Measurements from ENCODE around the gene TTC32. TPM values are rescaled to one million over a fixed set of nuclear protein-coding genes. Genes with fewer than 3 reads are reported as not detected.

Gene TTC32
- total RNA-seq, 2 donors from 2014 or later: 16.6 to 20.6 TPM

GRCh38 chr2:19943189-19943588 is 41.4 kb upstream of the TTC32 start:
- Histone ChIP-seq H3K4me1 (replicated peaks) (no peaks in the 10 kb centered on the region), H3K9me3 (no peaks in the 10 kb centered on the region), H3K27me3 (replicated peaks; ENCODE audit: insufficient read depth) (no peaks in the 10 kb centered on the region), H3K27ac (no peak overlapping the region), H3K36me3 (no peaks in the 10 kb centered on the region), H3K4me3 (no peak overlapping the region)
- intact Hi-C loops (cut with DNase I): no loop called here
- WGBS: 50% methylated on average over 1 of the region's 1 CpG
- TF ChIP-seq, protein P1, sequence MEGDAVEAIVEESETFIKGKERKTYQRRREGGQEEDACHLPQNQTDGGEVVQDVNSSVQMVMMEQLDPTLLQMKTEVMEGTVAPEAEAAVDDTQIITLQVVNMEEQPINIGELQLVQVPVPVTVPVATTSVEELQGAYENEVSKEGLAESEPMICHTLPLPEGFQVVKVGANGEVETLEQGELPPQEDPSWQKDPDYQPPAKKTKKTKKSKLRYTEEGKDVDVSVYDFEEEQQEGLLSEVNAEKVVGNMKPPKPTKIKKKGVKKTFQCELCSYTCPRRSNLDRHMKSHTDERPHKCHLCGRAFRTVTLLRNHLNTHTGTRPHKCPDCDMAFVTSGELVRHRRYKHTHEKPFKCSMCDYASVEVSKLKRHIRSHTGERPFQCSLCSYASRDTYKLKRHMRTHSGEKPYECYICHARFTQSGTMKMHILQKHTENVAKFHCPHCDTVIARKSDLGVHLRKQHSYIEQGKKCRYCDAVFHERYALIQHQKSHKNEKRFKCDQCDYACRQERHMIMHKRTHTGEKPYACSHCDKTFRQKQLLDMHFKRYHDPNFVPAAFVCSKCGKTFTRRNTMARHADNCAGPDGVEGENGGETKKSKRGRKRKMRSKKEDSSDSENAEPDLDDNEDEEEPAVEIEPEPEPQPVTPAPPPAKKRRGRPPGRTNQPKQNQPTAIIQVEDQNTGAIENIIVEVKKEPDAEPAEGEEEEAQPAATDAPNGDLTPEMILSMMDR (IDR thresholded peaks at IDR 0.05): no peak
- DNase-seq (ENCODE audit: low spot score): no peak

GRCh38 chr2:19942199-19942598 is 40.4 kb upstream of the TTC32 start:
- Histone ChIP-seq H3K36me3 (no peaks in the 10 kb centered on the region), H3K4me3 (no peak overlapping the region), H3K9me3 (no peaks in the 10 kb centered on the region), H3K27me3 (replicated peaks; ENCODE audit: insufficient read depth) (no peaks in the 10 kb centered on the region), H3K4me1 (replicated peaks) (no peaks in the 10 kb centered on the region), H3K27ac (no peak overlapping the region)
- no peak for DNase-seq (ENCODE audit: low spot score)
- intact Hi-C loops (cut with DNase I): no loop called here
- TF ChIP-seq, protein P1 (IDR thresholded peaks at IDR 0.05): no peak
- TF ChIP-seq POLR2A (IDR thresholded peaks at IDR 0.05): no peak

DNA sequence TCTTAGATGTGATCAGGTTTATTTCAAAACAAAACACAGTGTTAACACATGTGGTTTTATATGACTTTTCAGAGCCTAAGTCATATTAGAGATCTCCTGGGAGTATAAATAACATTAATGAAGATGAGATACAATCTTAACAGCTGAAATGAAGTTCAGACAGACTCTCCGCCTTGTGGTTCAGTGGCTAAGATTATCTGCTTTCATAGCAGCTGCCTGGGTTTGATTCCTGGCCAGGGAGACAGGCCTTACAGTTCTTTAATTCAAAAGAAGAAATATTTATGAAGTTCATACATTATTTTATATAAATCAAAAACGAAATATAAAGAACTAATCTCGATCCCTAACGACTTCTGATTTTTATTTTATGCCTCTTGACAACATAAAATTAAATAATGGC is 35.2 kb upstream of the TTC32 start:
- no peak for DNase-seq (ENCODE audit: low spot score)
- 70% methylated on average over 4 of the region's 4 CpGs for WGBS
- intact Hi-C loops (cut with DNase I): no loop called here
- Histone ChIP-seq H3K9me3 (no peaks in the 10 kb centered on the region), H3K27me3 (replicated peaks; ENCODE audit: insufficient read depth) (no peaks in the 10 kb centered on the region), H3K27ac (no peak overlapping the region), H3K4me3 (no peak overlapping the region), H3K36me3 (no peaks in the 10 kb centered on the region), H3K4me1 (replicated peaks) (no peaks in the 10 kb centered on the region)
- no peak for TF ChIP-seq POLR2AphosphoS5 (IDR thresholded peaks at IDR 0.05)
- no peak for TF ChIP-seq POLR2A (IDR thresholded peaks at IDR 0.05)
- TF ChIP-seq, protein P1 (IDR thresholded peaks at IDR 0.05): no peak

DNA sequence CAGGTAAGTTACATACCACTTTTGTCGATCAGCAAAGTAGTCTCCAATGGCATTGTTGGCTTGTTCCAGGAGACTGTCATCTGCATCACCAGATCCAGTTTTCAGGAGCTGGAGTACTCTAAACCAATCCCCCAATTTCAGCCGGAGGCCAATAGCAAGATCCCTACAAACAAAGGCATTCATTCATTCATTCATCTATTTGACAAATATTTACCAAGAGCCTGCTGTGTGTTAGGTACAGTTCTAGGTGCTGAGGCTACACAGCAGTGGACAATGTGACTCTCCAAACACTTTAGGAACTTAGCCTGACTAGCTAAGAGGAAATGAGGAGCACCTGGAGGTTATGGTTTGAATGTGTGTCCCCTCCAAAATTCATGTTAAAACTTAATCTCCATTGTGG is 34.4 kb upstream of the TTC32 start:
- Histone ChIP-seq H3K4me1 (replicated peaks) (no peaks in the 10 kb centered on the region), H3K27me3 (replicated peaks; ENCODE audit: insufficient read depth) (no peaks in the 10 kb centered on the region), H3K9me3 (no peaks in the 10 kb centered on the region), H3K4me3 (no peak overlapping the region), H3K36me3 (no peaks in the 10 kb centered on the region), H3K27ac (no peak overlapping the region)
- intact Hi-C loops (cut with DNase I): no loop called here
- TF ChIP-seq, protein P1 (IDR thresholded peaks at IDR 0.05): no peak
- TF ChIP-seq POLR2A (IDR thresholded peaks at IDR 0.05) (no peak), POLR2AphosphoS5 (IDR thresholded peaks at IDR 0.05) (no peak)
- no peak for DNase-seq (ENCODE audit: low spot score)
- WGBS: 92% methylated on average over 2 of the region's 2 CpGs

DNA sequence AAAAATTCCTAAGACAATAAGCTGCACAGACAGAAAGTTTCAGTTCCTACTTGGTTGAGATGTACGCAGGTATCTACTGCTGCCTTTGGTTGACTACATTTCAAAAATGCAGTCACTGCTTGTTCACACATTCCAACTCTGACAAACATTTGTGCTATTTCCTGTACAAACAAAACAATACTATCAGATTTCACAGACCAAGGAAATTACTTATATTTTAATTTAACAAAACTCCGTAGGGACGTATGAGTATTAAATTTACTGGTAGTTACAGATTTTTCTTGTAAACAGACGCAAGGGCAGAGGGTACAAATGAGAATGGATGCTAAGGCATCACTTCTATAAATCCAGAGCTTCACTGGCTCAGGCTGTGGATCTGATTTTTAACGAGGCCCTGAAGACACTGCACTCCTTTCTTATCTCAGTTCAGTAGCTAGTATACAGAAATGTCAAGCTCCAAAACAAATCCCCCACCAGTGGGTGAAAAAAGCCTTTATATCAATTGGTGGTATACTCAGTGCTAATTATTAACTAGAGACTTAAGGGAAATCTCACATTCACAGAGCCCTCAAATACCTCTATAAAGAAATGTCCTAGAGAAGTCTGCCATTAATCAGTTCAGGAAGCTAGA is 31.7 kb upstream of the TTC32 start:
- no peaks in the 10 kb centered on the region for H3K36me3 ChIP-seq
- no peak overlapping the region for H3K4me3 ChIP-seq
- H3K27ac ChIP-seq: peak overlapping the region in 1 of 2 donors; percentile 17
- intact Hi-C loops (cut with DNase I): no loop called here
- no peak for DNase-seq (ENCODE audit: low spot score)
- WGBS: 21% methylated on average over 5 of the region's 5 CpGs
- H3K9me3 ChIP-seq: no peaks in the 10 kb centered on the region
- H3K4me1 ChIP-seq (replicated peaks): no peaks in the 10 kb centered on the region
- H3K27me3 ChIP-seq (replicated peaks; ENCODE audit: insufficient read depth): no peaks in the 10 kb centered on the region
- TF ChIP-seq POLR2AphosphoS5 (IDR thresholded peaks at IDR 0.05): peak; percentile 17
- TF ChIP-seq, protein P1 (IDR thresholded peaks at IDR 0.05): no peak

Data from prostate gland (tissue), 2 donors.